PC-3 (cell line): ENCODE results near the gene RNU5D-1.

ENCODE experiments used
- CTCF ChIP-seq: fragments of 300-600 bp; sonication (generic); conservative IDR thresholded peaks from 2 replicates; pipeline ENCODE4 v1.5.1; 2017; ENCODE audit warnings: antibody characterized with exemption, low read depth, mild to moderate bottlenecking, low read length
- EZH2 ChIP-seq: fragments of 300-600 bp; sonication (generic); IDR thresholded peaks from one replicate; pipeline ENCODE4 v1.6.1; 2017; ENCODE audit warnings: antibody characterized with exemption, mild to moderate bottlenecking, low read length; ENCODE audit not compliant: unreplicated experiment
- EZH2phosphoT487 ChIP-seq: fragments of 300-600 bp; sonication (generic); IDR thresholded peaks from 2 replicates; pipeline ENCODE4 v1.6.1; 2018; ENCODE audit warnings: mild to moderate bottlenecking, antibody characterized with exemption, low read length, borderline replicate concordance

GRCh38 chr1:44693159-44693558 lies 37.8 kb downstream of the RNU5D-1 start:
- TF ChIP-seq CTCF = no peak
- TF ChIP-seq EZH2 = no peak
- TF ChIP-seq EZH2phosphoT487 = no peak
